Measurements from ENCODE around the gene FBXO3.

DNA sequence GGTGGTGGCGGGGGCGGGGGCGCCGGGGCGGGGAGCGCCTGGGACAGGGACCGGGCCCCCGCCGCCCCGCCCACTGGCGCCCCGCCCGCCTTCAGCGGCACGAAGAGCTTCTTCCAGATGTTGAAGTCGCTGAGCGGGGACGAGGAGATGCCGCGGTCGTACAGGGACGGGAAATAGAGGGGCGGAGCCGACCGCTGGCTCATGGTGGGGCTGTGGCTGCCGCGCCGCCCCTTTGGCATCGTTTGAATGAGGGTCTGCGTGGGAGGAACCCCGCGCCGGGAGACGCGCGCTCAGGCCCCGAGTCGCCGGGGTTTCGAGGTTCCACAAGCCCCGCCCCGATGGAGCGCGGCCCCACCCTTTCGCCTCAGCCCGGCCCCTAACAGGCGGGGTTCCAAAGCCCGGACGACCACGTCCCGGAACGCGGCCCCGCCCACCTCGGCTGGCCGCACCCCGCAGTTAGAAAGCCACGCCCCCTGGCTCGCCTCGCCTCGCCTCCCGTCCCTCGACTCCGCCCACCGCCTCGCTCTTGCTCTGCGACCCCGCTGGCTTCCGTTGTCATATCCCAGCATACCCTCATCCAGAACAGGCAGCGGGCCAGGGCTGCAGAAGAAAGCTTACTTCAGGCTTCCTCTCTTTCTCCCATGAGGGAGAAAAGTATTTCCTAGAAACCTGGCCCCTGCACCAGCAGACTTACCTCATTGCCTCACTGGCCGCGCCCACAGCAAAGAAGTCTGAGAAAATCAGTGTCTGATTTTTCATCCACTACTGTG lies 73.6 kb downstream of the FBXO3 start, which contains the start of gene C11orf91:
- TF ChIP-seq YY1 (IDR thresholded peaks at IDR 0.05; ENCODE audit: insufficient read depth, insufficient read length) (no peak), ZNF274 (IDR thresholded peaks at IDR 0.05; ENCODE audit: low read depth, low read length) (no peak), SUZ12 (IDR thresholded peaks at IDR 0.05; ENCODE audit: extremely low read depth, insufficient read depth, insufficient read length) (no peak)

Measured in NT2/D1 (cell line).